Measurements from ENCODE around the gene THSD7A. TPM values are rescaled to one million over a fixed set of nuclear protein-coding genes. Genes with fewer than 3 reads are reported as not detected.

Gene THSD7A
- total RNA-seq, 1 donor from 2014 or later, result 10.1 TPM

- Histone ChIP-seq H3K36me3 (no peaks in the 10 kb centered on the region), H3K4me3 (no peak overlapping the region), H3K27me3 (no peaks in the 10 kb centered on the region), H3K9me3 (no peaks in the 10 kb centered on the region), H3K4me1 (no peaks in the 10 kb centered on the region), H3K27ac (no peak overlapping the region)
- DNase-seq (ENCODE audit: low spot score in 2 of 2), result no peak
- TF ChIP-seq CTCF (IDR thresholded peaks at IDR 0.05), result no peak
- intact Hi-C loops (cut with DNase I), result no loop called here
Measured at GRCh38 chr7:11743016-11743415, 89.0 kb downstream of the THSD7A start.

- no peak overlapping the region for H3K4me3 ChIP-seq
- no peak overlapping the region for H3K27ac ChIP-seq
- no peaks in the 10 kb centered on the region for H3K36me3 ChIP-seq
- H3K9me3 ChIP-seq, result no peaks in the 10 kb centered on the region
- TF ChIP-seq CTCF (IDR thresholded peaks at IDR 0.05), result no peak
- intact Hi-C loops (cut with DNase I), result no loop called here
- H3K4me1 ChIP-seq, result no peaks in the 10 kb centered on the region
- no peak for DNase-seq (ENCODE audit: low spot score in 2 of 2)
- H3K27me3 ChIP-seq, result no peaks in the 10 kb centered on the region
Measured at GRCh38 chr7:11742496-11742895, 89.5 kb downstream of the THSD7A start.

- DNase-seq (ENCODE audit: low spot score in 2 of 2), result no peak
- no peaks in the 10 kb centered on the region for H3K36me3 ChIP-seq
- H3K27ac ChIP-seq, result no peak overlapping the region
- no peaks in the 10 kb centered on the region for H3K9me3 ChIP-seq
- intact Hi-C loops (cut with DNase I), result no loop called here
- no peak for TF ChIP-seq CTCF (IDR thresholded peaks at IDR 0.05)
- no peak overlapping the region for H3K4me3 ChIP-seq
- no peaks in the 10 kb centered on the region for H3K27me3 ChIP-seq
- H3K4me1 ChIP-seq, result no peaks in the 10 kb centered on the region
Measured at GRCh38 chr7:11737723-11738122, 94.3 kb downstream of the THSD7A start.

- Histone ChIP-seq H3K9me3 (no peaks in the 10 kb centered on the region), H3K27ac (no peak overlapping the region), H3K27me3 (no peaks in the 10 kb centered on the region), H3K4me1 (no peaks in the 10 kb centered on the region), H3K36me3 (no peaks in the 10 kb centered on the region), H3K4me3 (no peak overlapping the region)
- intact Hi-C loops (cut with DNase I), result no loop called here
- DNase-seq (ENCODE audit: low spot score in 2 of 2), result no peak
- no peak for TF ChIP-seq CTCF (IDR thresholded peaks at IDR 0.05)
Measured at GRCh38 chr7:11732207-11732606, 99.8 kb downstream of the THSD7A start.

GRCh38 chr7:11730725-11731124, 101.3 kb downstream of the THSD7A start:
- Histone ChIP-seq H3K27me3 (no peaks in the 10 kb centered on the region), H3K27ac (no peak overlapping the region), H3K4me3 (no peak overlapping the region), H3K36me3 (no peaks in the 10 kb centered on the region), H3K9me3 (no peaks in the 10 kb centered on the region), H3K4me1 (no peaks in the 10 kb centered on the region)
- no peak for DNase-seq (ENCODE audit: low spot score in 2 of 2)
- no peak for TF ChIP-seq CTCF (IDR thresholded peaks at IDR 0.05)
- intact Hi-C loops (cut with DNase I), result no loop called here

- DNase-seq (ENCODE audit: low spot score in 2 of 2), result no peak
- TF ChIP-seq CTCF (IDR thresholded peaks at IDR 0.05), result no peak
- intact Hi-C loops (cut with DNase I), result no loop called here
- Histone ChIP-seq H3K4me3 (no peak overlapping the region), H3K27ac (no peak overlapping the region), H3K36me3 (no peaks in the 10 kb centered on the region), H3K9me3 (no peaks in the 10 kb centered on the region), H3K27me3 (no peaks in the 10 kb centered on the region), H3K4me1 (no peaks in the 10 kb centered on the region)
Measured at GRCh38 chr7:11727864-11728263, 104.1 kb downstream of the THSD7A start.
